ENCODE data around the gene NTRK2.

Gene NTRK2

GRCh38 chr9:85045271-85045670 lies 375.7 kb downstream of the NTRK2 start:
- TF ChIP-seq MAX (IDR thresholded peaks at IDR 0.05) (no peak), CEBPB (IDR thresholded peaks at IDR 0.05) (no peak), TEAD4 (IDR thresholded peaks at IDR 0.05) (no peak), YY1 (IDR thresholded peaks at IDR 0.05; ENCODE audit: low read depth) (no peak), EGR1 (IDR thresholded peaks at IDR 0.05) (no peak), EP300 (IDR thresholded peaks at IDR 0.05; ENCODE audit: borderline replicate concordance) (no peak), TCF12 (IDR thresholded peaks at IDR 0.05; ENCODE audit: low read depth) (no peak), NFIC (IDR thresholded peaks at IDR 0.05) (no peak), REST (IDR thresholded peaks at IDR 0.05; ENCODE audit: low read depth) (no peak), FOXM1 (IDR thresholded peaks at IDR 0.05; ENCODE audit: borderline replicate concordance, low read depth) (no peak), ZBTB7A (IDR thresholded peaks at IDR 0.05; ENCODE audit: low read depth) (no peak), CREB1 (IDR thresholded peaks at IDR 0.05; ENCODE audit: low read depth) (no peak)

GRCh38 chr9:85046475-85046874 lies 376.9 kb downstream of the NTRK2 start:
- TF ChIP-seq NFIC (IDR thresholded peaks at IDR 0.05), result no peak
- TF ChIP-seq TEAD4 (IDR thresholded peaks at IDR 0.05), result no peak
- TF ChIP-seq CEBPB (IDR thresholded peaks at IDR 0.05), result no peak
- no peak for TF ChIP-seq EP300 (IDR thresholded peaks at IDR 0.05; ENCODE audit: borderline replicate concordance)

- TF ChIP-seq ZBTB7A (IDR thresholded peaks at IDR 0.05; ENCODE audit: low read depth) (no peak), RAD21 (IDR thresholded peaks at IDR 0.05; ENCODE audit: low read depth) (no peak), USF1 (IDR thresholded peaks at IDR 0.05) (no peak)
Measured at GRCh38 chr9:85053206-85053786, 383.8 kb downstream of the NTRK2 start.

GRCh38 chr9:85054017-85054416 lies 384.5 kb downstream of the NTRK2 start:
- TF ChIP-seq TAF1 (IDR thresholded peaks at IDR 0.05; ENCODE audit: low read depth), result no peak
- no peak for TF ChIP-seq NFIC (IDR thresholded peaks at IDR 0.05)
- TF ChIP-seq ZBTB7A (IDR thresholded peaks at IDR 0.05; ENCODE audit: low read depth), result no peak
- no peak for TF ChIP-seq USF1 (IDR thresholded peaks at IDR 0.05)
- no peak for TF ChIP-seq YY1 (IDR thresholded peaks at IDR 0.05; ENCODE audit: low read depth)
- TF ChIP-seq EP300 (IDR thresholded peaks at IDR 0.05; ENCODE audit: borderline replicate concordance), result no peak
- no peak for TF ChIP-seq TEAD4 (IDR thresholded peaks at IDR 0.05)
- TF ChIP-seq REST (IDR thresholded peaks at IDR 0.05; ENCODE audit: low read depth), result no peak
- no peak for TF ChIP-seq MAX (IDR thresholded peaks at IDR 0.05)
- no peak for TF ChIP-seq FOXM1 (IDR thresholded peaks at IDR 0.05; ENCODE audit: borderline replicate concordance, low read depth)
- TF ChIP-seq EGR1 (IDR thresholded peaks at IDR 0.05), result no peak
- TF ChIP-seq CEBPB (IDR thresholded peaks at IDR 0.05), result no peak
- no peak for TF ChIP-seq TCF12 (IDR thresholded peaks at IDR 0.05; ENCODE audit: low read depth)
- no peak for TF ChIP-seq CREB1 (IDR thresholded peaks at IDR 0.05; ENCODE audit: low read depth)
- no peak for TF ChIP-seq RAD21 (IDR thresholded peaks at IDR 0.05; ENCODE audit: low read depth)

- TF ChIP-seq CEBPB (IDR thresholded peaks at IDR 0.05) (no peak), TAF1 (IDR thresholded peaks at IDR 0.05; ENCODE audit: low read depth) (no peak), EP300 (IDR thresholded peaks at IDR 0.05; ENCODE audit: borderline replicate concordance) (no peak), RAD21 (IDR thresholded peaks at IDR 0.05; ENCODE audit: low read depth) (no peak), FOXM1 (IDR thresholded peaks at IDR 0.05; ENCODE audit: borderline replicate concordance, low read depth) (no peak)
Measured at GRCh38 chr9:85055506-85056202, 386.1 kb downstream of the NTRK2 start.

GRCh38 chr9:85056203-85056572 lies 386.7 kb downstream of the NTRK2 start:
- no peak for TF ChIP-seq NFIC (IDR thresholded peaks at IDR 0.05)
- no peak for TF ChIP-seq ZBTB7A (IDR thresholded peaks at IDR 0.05; ENCODE audit: low read depth)
- TF ChIP-seq EP300 (IDR thresholded peaks at IDR 0.05; ENCODE audit: borderline replicate concordance), result no peak
- no peak for TF ChIP-seq RAD21 (IDR thresholded peaks at IDR 0.05; ENCODE audit: low read depth)
- no peak for TF ChIP-seq EGR1 (IDR thresholded peaks at IDR 0.05)
- TF ChIP-seq CREB1 (IDR thresholded peaks at IDR 0.05; ENCODE audit: low read depth), result no peak

Measured in Ishikawa (cell line).